ENCODE data around the gene OTX2.

DNA sequence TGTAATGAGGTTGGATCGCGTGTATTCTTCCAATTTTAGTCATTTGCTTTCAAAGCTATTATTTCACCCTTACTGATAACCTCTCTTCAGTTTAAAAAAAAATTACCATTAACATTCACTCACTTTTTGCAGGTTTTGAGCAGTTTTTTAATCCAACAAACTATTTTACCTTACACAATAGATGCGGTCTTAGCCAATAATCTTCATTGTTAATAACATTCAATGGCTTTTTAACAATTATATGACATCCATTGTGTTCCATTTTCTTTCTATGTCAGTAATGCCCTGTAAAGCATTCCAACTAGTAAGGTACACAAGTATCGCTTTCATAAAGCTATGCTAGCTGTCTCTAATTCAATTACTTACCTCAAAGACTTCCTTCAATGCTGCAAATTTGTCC is 18.9 kb upstream of the OTX2 start:
- TF ChIP-seq ATF6 (CRISPR knock-in tag; conservative IDR thresholded peaks at IDR 0.05) (no peak), SNRNP70 (IDR thresholded peaks at IDR 0.05; ENCODE audit: low read depth, low read length) (no peak), ZNF615 (CRISPR knock-in tag; IDR thresholded peaks at IDR 0.05; ENCODE audit: borderline replicate concordance) (no peak), ZNF253 (CRISPR knock-in tag; IDR thresholded peaks at IDR 0.05; ENCODE audit: borderline replicate concordance) (no peak), BCL6 (CRISPR knock-in tag; IDR thresholded peaks at IDR 0.05) (no peak), POLR2A (IDR thresholded peaks at IDR 0.05; ENCODE audit: insufficient read depth in 1 of 2, low read depth in 2 of 2, low read length in 2 of 2) (no peak), RBM39 (IDR thresholded peaks at IDR 0.05; ENCODE audit: low read depth, low read length, poor library complexity, severe bottlenecking) (no peak), ETV6 (CRISPR knock-in tag; conservative IDR thresholded peaks at IDR 0.05) (no peak), ZNF670 (CRISPR knock-in tag; IDR thresholded peaks at IDR 0.05; ENCODE audit: borderline replicate concordance) (no peak)
- TF ChIP-seq, protein P1, sequence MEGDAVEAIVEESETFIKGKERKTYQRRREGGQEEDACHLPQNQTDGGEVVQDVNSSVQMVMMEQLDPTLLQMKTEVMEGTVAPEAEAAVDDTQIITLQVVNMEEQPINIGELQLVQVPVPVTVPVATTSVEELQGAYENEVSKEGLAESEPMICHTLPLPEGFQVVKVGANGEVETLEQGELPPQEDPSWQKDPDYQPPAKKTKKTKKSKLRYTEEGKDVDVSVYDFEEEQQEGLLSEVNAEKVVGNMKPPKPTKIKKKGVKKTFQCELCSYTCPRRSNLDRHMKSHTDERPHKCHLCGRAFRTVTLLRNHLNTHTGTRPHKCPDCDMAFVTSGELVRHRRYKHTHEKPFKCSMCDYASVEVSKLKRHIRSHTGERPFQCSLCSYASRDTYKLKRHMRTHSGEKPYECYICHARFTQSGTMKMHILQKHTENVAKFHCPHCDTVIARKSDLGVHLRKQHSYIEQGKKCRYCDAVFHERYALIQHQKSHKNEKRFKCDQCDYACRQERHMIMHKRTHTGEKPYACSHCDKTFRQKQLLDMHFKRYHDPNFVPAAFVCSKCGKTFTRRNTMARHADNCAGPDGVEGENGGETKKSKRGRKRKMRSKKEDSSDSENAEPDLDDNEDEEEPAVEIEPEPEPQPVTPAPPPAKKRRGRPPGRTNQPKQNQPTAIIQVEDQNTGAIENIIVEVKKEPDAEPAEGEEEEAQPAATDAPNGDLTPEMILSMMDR (CRISPR knock-in tag; IDR thresholded peaks at IDR 0.05) = no peak
- TF ChIP-seq, protein P2, sequence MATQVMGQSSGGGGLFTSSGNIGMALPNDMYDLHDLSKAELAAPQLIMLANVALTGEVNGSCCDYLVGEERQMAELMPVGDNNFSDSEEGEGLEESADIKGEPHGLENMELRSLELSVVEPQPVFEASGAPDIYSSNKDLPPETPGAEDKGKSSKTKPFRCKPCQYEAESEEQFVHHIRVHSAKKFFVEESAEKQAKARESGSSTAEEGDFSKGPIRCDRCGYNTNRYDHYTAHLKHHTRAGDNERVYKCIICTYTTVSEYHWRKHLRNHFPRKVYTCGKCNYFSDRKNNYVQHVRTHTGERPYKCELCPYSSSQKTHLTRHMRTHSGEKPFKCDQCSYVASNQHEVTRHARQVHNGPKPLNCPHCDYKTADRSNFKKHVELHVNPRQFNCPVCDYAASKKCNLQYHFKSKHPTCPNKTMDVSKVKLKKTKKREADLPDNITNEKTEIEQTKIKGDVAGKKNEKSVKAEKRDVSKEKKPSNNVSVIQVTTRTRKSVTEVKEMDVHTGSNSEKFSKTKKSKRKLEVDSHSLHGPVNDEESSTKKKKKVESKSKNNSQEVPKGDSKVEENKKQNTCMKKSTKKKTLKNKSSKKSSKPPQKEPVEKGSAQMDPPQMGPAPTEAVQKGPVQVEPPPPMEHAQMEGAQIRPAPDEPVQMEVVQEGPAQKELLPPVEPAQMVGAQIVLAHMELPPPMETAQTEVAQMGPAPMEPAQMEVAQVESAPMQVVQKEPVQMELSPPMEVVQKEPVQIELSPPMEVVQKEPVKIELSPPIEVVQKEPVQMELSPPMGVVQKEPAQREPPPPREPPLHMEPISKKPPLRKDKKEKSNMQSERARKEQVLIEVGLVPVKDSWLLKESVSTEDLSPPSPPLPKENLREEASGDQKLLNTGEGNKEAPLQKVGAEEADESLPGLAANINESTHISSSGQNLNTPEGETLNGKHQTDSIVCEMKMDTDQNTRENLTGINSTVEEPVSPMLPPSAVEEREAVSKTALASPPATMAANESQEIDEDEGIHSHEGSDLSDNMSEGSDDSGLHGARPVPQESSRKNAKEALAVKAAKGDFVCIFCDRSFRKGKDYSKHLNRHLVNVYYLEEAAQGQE (IDR thresholded peaks at IDR 0.05; ENCODE audit: borderline replicate concordance in 1 of 2, low read depth in 1 of 2, low read length in 2 of 2) = no peak
- TF ChIP-seq, protein P3, sequence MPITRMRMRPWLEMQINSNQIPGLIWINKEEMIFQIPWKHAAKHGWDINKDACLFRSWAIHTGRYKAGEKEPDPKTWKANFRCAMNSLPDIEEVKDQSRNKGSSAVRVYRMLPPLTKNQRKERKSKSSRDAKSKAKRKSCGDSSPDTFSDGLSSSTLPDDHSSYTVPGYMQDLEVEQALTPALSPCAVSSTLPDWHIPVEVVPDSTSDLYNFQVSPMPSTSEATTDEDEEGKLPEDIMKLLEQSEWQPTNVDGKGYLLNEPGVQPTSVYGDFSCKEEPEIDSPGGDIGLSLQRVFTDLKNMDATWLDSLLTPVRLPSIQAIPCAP (CRISPR knock-in tag; IDR thresholded peaks at IDR 0.05; ENCODE audit: low read depth) = no peak
- TF ChIP-seq, protein P4, sequence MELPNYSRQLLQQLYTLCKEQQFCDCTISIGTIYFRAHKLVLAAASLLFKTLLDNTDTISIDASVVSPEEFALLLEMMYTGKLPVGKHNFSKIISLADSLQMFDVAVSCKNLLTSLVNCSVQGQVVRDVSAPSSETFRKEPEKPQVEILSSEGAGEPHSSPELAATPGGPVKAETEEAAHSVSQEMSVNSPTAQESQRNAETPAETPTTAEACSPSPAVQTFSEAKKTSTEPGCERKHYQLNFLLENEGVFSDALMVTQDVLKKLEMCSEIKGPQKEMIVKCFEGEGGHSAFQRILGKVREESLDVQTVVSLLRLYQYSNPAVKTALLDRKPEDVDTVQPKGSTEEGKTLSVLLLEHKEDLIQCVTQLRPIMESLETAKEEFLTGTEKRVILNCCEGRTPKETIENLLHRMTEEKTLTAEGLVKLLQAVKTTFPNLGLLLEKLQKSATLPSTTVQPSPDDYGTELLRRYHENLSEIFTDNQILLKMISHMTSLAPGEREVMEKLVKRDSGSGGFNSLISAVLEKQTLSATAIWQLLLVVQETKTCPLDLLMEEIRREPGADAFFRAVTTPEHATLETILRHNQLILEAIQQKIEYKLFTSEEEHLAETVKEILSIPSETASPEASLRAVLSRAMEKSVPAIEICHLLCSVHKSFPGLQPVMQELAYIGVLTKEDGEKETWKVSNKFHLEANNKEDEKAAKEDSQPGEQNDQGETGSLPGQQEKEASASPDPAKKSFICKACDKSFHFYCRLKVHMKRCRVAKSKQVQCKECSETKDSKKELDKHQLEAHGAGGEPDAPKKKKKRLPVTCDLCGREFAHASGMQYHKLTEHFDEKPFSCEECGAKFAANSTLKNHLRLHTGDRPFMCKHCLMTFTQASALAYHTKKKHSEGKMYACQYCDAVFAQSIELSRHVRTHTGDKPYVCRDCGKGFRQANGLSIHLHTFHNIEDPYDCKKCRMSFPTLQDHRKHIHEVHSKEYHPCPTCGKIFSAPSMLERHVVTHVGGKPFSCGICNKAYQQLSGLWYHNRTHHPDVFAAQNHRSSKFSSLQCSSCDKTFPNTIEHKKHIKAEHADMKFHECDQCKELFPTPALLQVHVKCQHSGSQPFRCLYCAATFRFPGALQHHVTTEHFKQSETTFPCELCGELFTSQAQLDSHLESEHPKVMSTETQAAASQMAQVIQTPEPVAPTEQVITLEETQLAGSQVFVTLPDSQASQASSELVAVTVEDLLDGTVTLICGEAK (IDR thresholded peaks at IDR 0.05) = no peak
- TF ChIP-seq, protein P4 (CRISPR knock-in tag; IDR thresholded peaks at IDR 0.05) = no peak

Data from HepG2 (cell line).